SW 1271 (cell line): ENCODE measurements around the gene NOP16.

ENCODE experiments used
- DNase-seq, 2 experiments: peaks; one replicate each; lab custom pipeline; 2025; lab: John Stamatoyannopoulos, UW

The NOP16 gene

DNA sequence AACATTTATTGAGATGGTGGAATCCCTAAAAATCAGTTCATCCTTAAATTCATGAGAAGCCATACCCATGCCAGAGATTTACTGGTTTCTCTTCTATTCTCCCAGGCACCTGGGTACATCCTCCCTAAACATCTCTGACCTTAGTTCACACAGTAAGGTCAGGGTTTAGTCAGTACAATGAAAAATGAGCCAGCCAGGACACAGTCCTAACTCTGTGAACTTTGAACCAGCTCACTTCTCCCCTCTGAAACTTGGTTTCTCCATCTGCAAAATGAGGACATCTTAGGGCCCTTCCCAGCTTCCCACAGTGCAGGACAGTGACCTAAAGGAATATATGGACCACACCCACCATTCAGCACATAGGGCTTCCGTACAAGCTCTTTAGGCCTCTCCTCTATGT, 1.9 kb downstream of the NOP16 start:
- DNase-seq = no peak

DNA sequence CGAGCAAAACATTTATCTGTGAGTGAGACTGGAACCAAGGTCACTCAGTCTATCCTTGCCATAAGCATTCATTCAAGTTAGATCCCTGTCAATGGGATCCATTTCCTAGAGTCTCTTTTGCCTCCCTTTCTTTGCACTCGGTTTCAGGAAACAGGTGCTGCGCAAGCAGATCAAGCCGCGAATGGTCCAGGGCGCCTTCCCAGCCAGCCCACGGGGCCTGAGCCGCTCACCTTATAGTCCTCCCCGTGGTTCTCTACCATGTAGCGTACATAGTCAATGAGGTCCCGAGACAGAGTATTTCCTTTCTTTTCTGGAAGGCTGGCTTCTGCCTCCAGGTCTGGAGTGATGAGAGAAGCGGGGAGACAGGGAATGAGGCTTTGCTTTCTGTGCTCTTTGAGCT, 3.4 kb downstream of the NOP16 start:
- no peak for DNase-seq

- DNase-seq = no peak
Measured at GRCh38 chr5:176384366-176384930, 4.0 kb downstream of the NOP16 start.

DNA sequence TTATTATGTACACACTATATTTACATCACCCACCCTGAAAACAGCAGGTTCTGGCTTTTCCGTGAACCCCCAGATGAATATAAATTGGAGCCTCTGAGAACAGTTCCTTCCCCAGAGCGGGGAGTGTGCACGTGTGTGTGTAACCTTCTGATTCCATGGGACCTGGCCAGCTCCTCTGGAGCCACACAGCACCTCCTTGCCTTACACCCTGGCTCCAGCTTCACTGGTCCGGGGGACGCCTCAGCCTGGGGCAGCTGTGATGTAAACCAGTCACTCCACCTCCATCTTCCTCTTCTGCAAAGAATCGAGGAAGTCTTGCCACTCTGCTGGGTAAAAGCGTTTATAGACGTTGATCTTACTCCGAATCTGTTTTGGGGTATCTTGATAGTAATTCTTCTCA, 4.4 kb downstream of the NOP16 start:
- no peak for DNase-seq

GRCh38 chr5:176383248-176383905, 5.0 kb downstream of the NOP16 start:
- no peak for DNase-seq

DNA sequence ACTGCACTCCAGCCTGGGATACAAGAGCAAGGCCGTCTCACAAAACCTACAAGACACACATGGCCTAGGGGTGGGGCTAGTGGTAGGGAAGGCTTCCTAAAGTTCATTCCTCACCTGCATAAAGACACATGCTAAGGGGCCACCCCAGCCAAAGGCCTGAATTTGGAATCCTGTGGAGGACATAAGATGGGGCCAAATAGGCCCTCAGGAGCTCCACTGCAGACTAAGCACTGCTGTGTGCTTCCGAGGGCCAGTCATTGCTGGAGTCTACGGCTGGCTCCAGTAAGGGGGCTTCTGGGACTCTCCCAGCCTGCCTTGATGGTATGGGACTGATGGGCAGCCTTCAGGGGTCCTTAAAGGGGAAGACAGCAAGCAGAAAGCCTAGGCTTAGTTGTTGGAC, 5.7 kb downstream of the NOP16 start:
- DNase-seq = no peak

GRCh38 chr5:176381979-176382378, 6.4 kb downstream of the NOP16 start:
- no peak for DNase-seq

DNA sequence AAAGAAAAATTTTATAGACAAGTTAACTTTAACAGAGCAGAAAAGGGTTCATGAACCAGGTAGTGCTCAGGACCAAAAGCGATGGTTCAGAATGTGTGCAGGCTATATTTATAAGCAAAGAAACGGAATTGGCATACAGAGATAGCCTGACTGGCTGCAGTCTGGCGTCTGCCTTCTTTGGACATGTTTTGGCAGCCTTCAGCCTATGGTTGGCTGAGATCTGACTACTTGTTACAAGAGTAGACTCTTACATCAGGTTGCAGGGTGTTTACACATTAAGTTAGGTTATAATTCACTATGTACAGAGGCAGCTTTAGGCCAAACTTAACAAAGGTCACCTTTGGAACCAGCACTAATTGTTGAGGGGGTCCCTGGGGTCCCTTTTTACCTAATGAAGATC, 7.0 kb downstream of the NOP16 start:
- no peak for DNase-seq

- no peak for DNase-seq
Measured at GRCh38 chr5:176379881-176380280, 8.5 kb downstream of the NOP16 start.

DNA sequence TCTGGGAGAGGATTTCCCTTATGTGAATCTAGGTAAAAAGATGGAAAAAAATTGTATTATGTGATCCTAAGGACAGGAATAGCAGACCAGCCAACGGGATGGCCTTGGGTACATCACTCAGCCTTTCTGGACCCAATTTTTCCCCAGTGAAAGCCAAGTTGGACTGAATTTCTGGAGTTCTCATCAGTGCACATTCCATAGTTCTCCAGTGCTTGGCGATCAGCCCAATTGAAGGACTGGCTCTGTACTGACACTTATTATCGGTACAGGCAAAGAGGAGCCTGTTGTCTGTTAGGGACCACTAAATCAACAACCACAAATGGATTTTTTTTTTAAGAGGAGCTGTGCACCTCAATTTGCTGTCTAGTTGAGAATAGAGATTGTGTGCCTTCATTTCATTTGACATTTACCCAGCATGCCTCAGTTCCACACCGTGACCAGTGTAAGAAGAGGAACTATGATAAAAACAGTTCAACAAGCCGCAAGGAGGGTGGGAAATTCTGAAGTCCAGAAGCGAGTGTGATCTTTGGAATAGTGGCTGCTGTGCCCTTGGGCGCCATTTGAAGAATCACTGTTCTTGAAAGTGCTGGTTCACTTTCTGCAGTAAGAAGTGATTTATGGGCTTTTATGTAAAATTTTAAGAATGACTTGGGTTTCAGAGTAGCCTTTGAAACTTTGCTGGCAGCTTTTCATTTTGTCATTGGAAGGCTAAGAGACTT, 15.1 kb downstream of the NOP16 start:
- no peak for DNase-seq

- DNase-seq = no peak
Measured at GRCh38 chr5:176371621-176372539, 16.5 kb downstream of the NOP16 start.

DNA sequence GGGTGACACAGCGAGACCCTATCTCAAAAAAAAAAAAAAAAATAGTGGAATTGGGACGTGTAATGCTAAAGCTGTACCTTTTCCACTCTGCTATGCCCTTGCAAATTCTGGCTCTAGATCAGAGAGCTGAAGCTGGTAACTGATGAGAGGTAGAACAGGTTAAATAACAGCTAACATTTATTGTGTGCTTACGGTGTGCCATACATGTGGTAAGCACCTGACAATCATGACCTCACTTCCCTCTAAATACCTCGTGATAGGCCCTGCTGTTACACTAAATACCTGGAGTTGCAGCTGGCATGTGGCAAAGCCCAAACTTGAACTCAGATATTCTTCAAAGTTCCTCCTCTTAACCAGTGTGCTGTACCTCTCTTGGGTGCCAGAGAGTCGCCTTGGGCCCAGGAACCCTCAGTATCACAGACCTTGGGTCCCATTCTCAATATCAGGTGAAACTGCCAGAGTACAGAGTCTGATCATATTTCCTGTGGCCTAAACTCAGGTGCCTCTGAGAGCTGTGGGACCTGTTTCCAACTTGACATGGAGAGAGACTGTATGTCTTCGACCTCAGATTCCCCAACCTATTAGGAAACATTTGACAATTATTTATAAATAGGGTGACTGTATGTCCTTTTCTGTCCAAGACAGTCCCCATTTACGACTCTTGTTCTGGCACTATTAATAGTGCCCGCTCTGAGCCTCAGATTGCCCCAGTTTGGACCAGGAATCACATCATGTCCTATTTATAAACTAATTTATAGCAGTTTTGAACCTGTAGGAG, 18.3 kb downstream of the NOP16 start:
- no peak for DNase-seq

DNA sequence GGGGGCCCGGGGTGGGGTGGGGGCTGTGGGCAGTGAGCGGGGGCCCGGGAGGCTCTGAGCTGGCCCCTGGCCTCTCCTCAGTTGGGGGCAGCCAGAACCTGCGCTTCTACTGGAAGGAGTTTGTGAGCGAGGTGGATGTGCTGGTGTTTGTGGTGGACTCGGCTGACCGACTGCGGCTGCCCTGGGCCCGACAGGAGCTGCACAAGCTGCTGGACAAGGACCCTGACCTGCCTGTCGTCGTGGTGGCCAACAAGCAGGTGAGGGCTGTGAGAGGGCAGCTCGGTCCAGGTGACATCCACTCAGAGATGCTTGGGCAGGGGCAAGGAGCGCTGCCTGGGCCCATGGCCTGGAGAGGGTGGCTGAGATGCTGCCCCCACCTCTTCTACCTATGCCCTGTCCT, 19.7 kb downstream of the NOP16 start:
- no peak for DNase-seq

GRCh38 chr5:176366232-176366894, 22.0 kb downstream of the NOP16 start:
- no peak for DNase-seq

DNA sequence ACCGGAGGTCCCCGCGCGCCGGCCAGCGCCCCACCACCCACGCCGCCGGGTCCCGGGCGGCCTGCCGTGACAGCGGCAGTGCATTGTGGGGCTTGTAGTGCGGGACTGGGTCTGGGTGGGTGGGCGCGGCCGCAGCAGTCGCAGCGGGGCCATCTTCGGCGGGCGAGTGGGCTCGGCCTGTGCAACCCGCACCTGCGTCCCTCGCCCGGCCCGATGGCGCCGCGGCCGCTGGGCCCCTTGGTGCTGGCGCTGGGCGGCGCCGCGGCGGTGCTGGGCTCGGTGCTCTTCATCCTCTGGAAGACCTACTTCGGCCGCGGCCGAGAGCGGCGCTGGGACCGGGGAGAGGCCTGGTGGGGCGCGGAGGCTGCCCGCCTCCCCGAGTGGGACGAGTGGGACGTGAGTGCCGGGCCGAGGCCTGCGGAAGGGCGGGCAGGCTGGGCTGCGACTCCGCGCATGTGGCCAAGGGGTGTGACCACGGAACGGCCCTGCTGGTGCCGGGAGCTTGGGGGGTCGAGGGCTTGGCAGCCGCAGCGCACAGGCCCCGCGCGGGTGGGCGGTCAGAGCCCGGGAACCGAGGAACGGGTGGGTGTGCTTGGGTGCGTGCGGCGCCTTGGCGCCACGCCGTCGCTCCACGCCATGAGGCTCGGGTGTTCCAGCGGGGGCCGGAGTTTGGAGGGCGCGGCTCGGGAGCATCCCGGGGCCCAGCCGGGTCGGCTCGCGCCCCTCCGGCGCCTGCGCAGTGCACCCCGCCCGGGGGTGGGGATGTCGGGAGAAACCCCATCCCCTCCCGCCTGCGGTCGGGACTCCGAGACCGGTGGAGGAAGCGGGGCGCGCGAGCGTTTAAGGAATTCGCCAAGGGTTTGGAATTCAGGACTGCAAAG, 22.8 kb downstream of the NOP16 start, which contains the start of gene ARL10:
Gene ARL10, plus strand, starts transcription at position 137 of the 881 bp plus-strand sequence. Its CDS starts 77 bp downstream, at position 214.
- DNase-seq = no peak

DNA sequence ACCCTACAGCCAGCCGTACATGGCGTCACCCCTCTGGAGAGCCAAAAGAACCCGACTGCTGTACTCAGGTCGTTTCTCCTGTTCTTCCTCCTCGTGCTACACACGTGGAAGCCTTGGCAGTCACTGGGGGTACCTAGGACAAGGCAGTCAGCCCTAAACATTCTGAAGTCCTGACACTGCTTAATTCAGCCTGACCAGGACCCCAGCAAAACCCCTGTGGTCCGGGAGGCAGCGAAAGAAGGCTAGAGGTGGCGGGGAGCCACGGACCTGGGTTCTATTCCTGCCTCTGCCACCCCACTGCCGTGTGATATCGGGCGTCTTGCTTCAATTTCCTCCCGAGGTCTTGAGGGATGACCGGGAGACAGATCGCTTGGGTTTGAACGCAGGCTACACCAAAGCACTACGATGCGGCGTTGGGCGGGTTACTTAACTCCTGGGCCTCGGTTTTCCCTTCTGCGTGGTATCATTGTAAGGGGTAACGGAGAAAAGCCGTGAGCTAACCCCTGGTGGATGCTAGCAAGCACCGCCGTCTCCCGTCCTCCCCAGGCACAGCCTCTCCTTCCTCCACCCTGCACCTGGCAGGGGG, 23.5 kb downstream of the NOP16 start:
- no peak for DNase-seq

DNA sequence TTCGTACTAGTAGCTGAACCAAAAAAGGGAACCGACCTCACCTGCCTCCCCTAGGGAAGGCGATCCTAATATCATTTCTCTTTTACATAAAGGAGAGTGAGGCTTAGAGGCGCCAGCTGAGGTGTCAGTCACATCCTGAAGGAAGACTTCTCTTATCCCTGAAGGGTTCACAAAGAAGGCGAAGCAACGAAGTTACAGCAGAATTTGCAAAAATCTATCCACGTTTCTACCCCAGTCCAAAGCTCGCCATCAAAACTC, 26.2 kb downstream of the NOP16 start:
- DNase-seq = no peak

DNA sequence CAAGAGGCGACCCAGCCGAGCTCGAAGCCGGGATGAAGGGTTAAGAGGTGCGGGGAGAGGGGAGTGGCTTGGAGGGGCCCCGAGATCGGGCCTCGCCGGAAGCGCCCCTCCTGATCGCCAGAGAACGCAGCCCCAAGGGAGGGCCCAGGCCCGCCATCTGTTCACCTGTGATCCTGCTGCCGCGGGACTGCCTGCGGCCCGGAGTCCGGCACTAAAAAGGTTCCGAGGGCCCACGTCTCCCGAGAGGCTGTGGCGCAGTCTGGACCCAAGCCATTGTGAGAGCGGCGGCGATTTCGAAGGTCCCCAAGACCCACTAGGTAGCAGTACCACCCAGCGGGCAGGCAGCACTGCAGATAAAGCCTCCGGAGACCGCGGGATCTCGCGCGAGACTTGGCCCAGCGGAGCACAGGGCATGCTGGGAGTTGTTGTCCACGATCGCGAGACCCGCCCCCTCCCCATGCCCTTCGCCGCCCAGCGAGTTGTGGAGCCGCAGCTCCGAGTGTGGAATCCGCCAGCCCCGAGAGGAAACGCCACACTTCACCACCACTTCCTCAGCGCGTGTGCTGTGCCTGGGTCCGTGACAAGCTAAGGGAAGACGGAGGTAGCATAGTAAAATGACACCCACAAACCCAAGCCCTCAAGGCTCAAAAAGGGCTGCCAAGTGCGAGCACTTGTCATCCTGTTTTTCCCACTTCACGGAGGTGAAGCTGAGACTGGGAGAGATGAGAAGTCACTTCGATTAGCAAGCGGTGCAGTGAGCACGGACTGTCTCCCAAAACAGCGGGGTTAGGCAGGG, 26.8 kb downstream of the NOP16 start, which contains the start of gene KIAA1191:
Gene KIAA1191, minus strand, starts transcription at position 328 of the 796 bp plus-strand sequence. CDS start 2,256 bp downstream, outside the sequence.
- peak; percentile 78 to 91 for DNase-seq

GRCh38 chr5:176360894-176361436, 27.4 kb downstream of the NOP16 start:
- no peak for DNase-seq
